ENCODE data around the gene SRSF3. TPM values are rescaled to one million over a fixed set of nuclear protein-coding genes. Genes with fewer than 3 reads are reported as not detected.

The SRSF3 gene
- total RNA-seq, 1 experiment from 2014 or later: 954 TPM

DNA sequence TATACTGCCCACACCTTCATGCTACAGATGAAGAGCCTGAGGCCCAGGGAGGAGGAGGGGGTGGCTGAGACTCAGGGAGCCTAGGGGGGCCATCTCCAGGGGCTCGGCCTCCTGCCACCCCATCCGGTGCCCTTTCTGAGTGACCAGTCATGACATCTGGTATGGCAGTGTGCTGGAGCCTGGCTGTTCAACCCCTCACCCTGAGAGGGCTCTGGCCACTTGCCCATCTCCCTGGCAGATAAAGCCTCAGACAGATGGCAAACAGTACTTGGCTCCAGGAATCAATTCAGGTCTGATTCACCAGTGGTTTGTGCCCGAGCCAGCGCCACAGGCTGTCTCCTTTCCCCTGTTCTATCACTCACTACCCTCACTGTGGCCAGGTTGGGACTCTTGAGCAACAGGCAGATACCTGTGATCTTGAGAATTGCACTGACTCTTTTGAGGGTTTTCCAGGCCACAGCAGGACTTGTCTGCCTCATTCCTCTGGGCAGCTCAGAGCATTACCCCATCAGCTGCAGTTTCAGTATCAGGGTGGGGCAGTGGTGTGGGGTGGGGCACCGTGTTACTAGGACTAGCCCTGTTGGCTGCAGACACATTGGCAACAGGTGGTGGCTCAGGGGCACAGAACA lies 22.8 kb downstream of the SRSF3 start:
- Histone ChIP-seq H3K4me2 (ENCODE audit: insufficient read depth, insufficient read length, low read length) (no peak overlapping the region), H3K9ac (ENCODE audit: extremely low read depth, insufficient read length, low read length) (no peak overlapping the region), H2BK120ac (ENCODE audit: low read depth, low read length, poor library complexity, severe bottlenecking) (no peak overlapping the region), H4K91ac (ENCODE audit: insufficient read length, low read depth, low read length) (no peak overlapping the region), H3K79me2 (ENCODE audit: insufficient read depth, low read length) (no peaks in the 10 kb centered on the region), H3K4ac (ENCODE audit: low read depth, low read length) (no peak overlapping the region), H2BK20ac (ENCODE audit: low read depth, low read length, poor library complexity, severe bottlenecking) (no peak overlapping the region), H2BK5ac (ENCODE audit: insufficient read length, low read length) (no peak overlapping the region), H3K4me1 (ENCODE audit: insufficient read depth, low read length) (no peaks in the 10 kb centered on the region), H3K18ac (ENCODE audit: insufficient read length, low read depth, low read length) (no peak overlapping the region), H4K20me1 (ENCODE audit: control insufficient read depth, insufficient read depth, insufficient read length) (no peaks in the 10 kb centered on the region), H3T11ph (ENCODE audit: low read length) (no peak overlapping the region), H2BK12ac (ENCODE audit: insufficient read length, low read depth, low read length) (no peak overlapping the region), H2AFZ (ENCODE audit: low read length) (no peak overlapping the region), H2AK5ac (ENCODE audit: insufficient read length, low read length) (no peak overlapping the region), H4K8ac (replicated peaks; ENCODE audit: insufficient read length, low read depth, low read length) (no peak overlapping the region), H3K27me3 (ENCODE audit: insufficient read depth, low read length) (no peaks in the 10 kb centered on the region), H3K23ac (ENCODE audit: insufficient read length, low read depth, low read length) (no peak overlapping the region), H2BK15ac (ENCODE audit: low read depth, low read length) (no peak overlapping the region), H3K56ac (ENCODE audit: insufficient read length, low read depth, low read length) (no peak overlapping the region), H3K9me3 (ENCODE audit: control insufficient read depth, low read depth, low read length) (no peaks in the 10 kb centered on the region), H3K23me2 (ENCODE audit: insufficient read length, low read depth, low read length, poor library complexity, severe bottlenecking) (no peaks in the 10 kb centered on the region), H3K79me1 (ENCODE audit: insufficient read depth, low read depth, low read length, poor library complexity, severe bottlenecking) (no peaks in the 10 kb centered on the region), H3K14ac (ENCODE audit: insufficient read depth, low read length) (no peak overlapping the region), H3K27ac (ENCODE audit: insufficient read length, low read depth, low read length) (no peak overlapping the region), H4K5ac (ENCODE audit: insufficient read length, low read depth, low read length) (no peak overlapping the region)
- no peak overlapping the region for H3K27ac Mint-ChIP-seq
- no peaks in the 10 kb centered on the region for H3K27me3 Mint-ChIP-seq (ENCODE audit: low read depth)
- H3K4me1 Mint-ChIP-seq: peaks cover 10 to 11% of the 10 kb centered on the region in 2 experiments; a peak in 3 of 4 replicates
- H3K36me3 Mint-ChIP-seq (ENCODE audit: insufficient read depth in 1 of 3, low read depth in 3 of 3): peaks cover 9 to 23% (median 14%) of the 10 kb centered on the region in 3 experiments
- no peaks in the 10 kb centered on the region; a peak in 1 of 5 replicates for H3K9me3 Mint-ChIP-seq
- no peak overlapping the region for H3K4me3 Mint-ChIP-seq
- WGBS (ENCODE audit: extremely low coverage, insufficient read length, low lambda C conversion rate): no CpG with 5 or more reads among the region's 5 CpGs
- DNase-seq: no peak
- TF ChIP-seq, protein P1, sequence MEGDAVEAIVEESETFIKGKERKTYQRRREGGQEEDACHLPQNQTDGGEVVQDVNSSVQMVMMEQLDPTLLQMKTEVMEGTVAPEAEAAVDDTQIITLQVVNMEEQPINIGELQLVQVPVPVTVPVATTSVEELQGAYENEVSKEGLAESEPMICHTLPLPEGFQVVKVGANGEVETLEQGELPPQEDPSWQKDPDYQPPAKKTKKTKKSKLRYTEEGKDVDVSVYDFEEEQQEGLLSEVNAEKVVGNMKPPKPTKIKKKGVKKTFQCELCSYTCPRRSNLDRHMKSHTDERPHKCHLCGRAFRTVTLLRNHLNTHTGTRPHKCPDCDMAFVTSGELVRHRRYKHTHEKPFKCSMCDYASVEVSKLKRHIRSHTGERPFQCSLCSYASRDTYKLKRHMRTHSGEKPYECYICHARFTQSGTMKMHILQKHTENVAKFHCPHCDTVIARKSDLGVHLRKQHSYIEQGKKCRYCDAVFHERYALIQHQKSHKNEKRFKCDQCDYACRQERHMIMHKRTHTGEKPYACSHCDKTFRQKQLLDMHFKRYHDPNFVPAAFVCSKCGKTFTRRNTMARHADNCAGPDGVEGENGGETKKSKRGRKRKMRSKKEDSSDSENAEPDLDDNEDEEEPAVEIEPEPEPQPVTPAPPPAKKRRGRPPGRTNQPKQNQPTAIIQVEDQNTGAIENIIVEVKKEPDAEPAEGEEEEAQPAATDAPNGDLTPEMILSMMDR (conservative IDR thresholded peaks at IDR 0.05): no peak
